Ishikawa (cell line): Measurements from ENCODE around the gene HOMER1.
A peak's percentile ranks its signal among the peaks of the same experiment; 100 is the strongest.

ENCODE experiments used
- TAF1 ChIP-seq: IDR thresholded peaks from 2 replicates; pipeline ENCODE4 v1.6.1; 2012; ENCODE audit warnings: low read depth, mild to moderate bottlenecking
- TF ChIP-seq, protein P1 (sequence below): IDR thresholded peaks from 2 replicates; pipeline ENCODE4 v1.6.1; 2012

DNA sequence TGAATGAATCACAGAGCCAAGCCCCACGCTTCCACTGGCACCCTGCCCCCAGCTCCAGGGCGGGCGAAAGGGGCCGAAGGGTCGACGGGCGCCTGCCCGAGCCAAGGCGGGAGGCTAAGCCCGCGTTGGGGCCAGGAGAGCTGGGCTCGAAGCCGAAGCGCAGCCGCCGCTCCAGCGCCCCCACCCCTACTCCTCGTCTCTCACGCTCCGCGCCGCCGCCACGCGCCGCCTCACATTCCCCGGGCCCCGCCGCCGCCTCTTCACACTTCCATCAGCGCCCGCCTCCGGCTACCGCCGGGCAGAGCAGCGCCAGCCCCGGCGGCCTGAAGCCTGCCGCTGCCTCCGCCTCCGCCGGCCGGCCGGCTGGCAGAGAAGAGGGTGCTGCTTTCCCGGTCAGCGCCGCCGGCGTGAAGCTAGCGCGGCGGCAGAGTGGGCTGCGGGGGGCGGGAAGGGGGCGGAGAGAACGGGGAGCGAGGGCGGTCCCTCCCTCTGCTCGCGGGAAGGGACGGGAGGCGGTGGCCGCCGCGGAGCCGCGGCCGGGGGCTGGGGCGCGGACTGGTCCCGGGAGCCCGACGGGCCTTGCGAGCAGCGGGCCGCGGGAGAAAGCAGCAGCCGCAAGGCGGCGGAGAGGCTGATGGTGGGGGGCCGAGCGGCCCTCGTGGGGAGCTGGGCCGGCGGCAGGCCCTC is at the start of gene HOMER1:
- no peak; the same call in 1 of the 2 replicates for TF ChIP-seq TAF1
- TF ChIP-seq, protein P1, sequence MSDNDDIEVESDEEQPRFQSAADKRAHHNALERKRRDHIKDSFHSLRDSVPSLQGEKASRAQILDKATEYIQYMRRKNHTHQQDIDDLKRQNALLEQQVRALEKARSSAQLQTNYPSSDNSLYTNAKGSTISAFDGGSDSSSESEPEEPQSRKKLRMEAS: peak; percentile 83
